Activated T-helper 17 cell treated with anti-CD3 and anti-CD28 coated beads, Interleukin-2, amount 50 U/mL, for 72 hours (primary cell): ENCODE results near the gene PRH1. TPM values are rescaled to one million over a fixed set of nuclear protein-coding genes. Genes with fewer than 3 reads are reported as not detected.

Experiments
- ATAC-seq: fragments of 150-1000 bp; cut with Tn5 transposase; replicated peaks from 2 replicates; pipeline ENCODE4 v1.10.0; 2021; ENCODE audit warnings: mild to moderate bottlenecking, moderate library complexity
- H3K27ac Mint-ChIP-seq: one replicate; pipeline ENCODE4 v1.8.0; 2022; ENCODE audit warnings: mixed read lengths
- H3K27me3 Mint-ChIP-seq: one replicate; pipeline ENCODE4 v1.8.0; 2022; ENCODE audit warnings: mixed read lengths
- H3K36me3 Mint-ChIP-seq: one replicate; pipeline ENCODE4 v1.8.0; 2022; ENCODE audit warnings: low read depth, mild to moderate bottlenecking, mixed read lengths
- H3K4me1 Mint-ChIP-seq: one replicate; pipeline ENCODE4 v1.8.0; 2022; ENCODE audit warnings: mixed read lengths
- H3K4me3 Mint-ChIP-seq: one replicate; pipeline ENCODE4 v1.8.0; 2022; ENCODE audit warnings: mild to moderate bottlenecking, mixed read lengths
- H3K9me3 Mint-ChIP-seq: one replicate; pipeline ENCODE4 v1.8.0; 2022; ENCODE audit warnings: mixed read lengths
- total RNA-seq, 2 donors: library from RNA; stranded (reverse); gene quantifications; one replicate each; pipeline ENCODE4 v1.2.3, GENCODE V29; 2022

The PRH1 gene
- total RNA-seq, 2 donors from 2014 or later, result 18.8 to 24.3 TPM

DNA sequence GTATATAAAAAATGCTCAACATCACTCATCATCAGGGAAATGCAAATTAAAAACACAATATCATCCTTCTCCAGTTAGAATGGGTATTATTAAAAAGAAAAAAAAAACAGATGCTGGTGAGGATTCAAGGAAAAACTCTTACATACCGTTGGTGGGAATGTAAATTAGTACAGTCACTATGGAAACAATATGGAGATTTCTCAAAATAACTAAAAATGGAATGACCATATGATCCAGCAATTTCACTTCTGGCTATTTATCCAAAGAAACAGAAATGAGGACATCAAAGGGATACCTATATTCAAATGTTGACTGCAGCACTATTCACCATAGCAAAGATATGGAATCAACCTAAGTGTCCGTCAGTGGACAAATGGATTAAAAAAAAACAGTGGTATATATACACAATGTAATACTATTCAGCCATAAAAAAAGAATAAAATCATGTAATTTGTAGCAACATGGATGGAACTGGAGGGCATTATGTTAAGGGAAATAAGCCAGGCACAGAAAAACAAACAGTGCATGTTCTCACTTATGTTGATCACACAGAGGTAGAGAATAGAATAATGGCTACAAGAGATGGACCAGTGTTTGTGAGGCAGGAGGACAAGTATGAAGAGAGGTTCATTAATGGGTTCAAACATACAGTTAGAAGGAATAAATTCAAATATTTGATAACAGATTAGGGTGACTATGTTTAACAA, 20.4 kb downstream of the PRH1 start:
- H3K4me1 Mint-ChIP-seq, result no peaks in the 10 kb centered on the region
- H3K36me3 Mint-ChIP-seq, result peaks cover 58% of the 10 kb centered on the region
- no peak overlapping the region for H3K27ac Mint-ChIP-seq
- H3K9me3 Mint-ChIP-seq, result peaks cover 21% of the 10 kb centered on the region
- no peak for ATAC-seq
- no peak overlapping the region for H3K4me3 Mint-ChIP-seq
- H3K27me3 Mint-ChIP-seq, result no peaks in the 10 kb centered on the region

DNA sequence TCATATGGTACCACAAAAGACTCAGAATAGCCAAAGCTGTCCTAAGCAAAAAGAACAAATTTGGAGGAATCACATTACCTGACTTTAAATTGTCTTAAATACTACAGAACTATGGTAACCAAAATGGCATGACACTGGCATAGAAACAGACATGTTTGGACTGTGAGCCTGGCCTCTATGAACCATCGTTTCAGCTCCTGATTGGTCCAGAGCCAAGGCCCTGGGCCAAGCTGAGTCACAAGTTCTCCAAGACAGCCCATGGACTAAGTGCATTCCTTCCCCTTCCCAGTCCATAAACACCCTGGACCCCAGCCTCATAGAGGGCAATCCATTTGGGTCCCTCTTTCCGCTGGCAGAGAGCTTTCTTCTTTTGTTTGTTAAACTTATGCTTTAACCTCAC, 22.7 kb downstream of the PRH1 start:
- H3K9me3 Mint-ChIP-seq, result peaks cover 25% of the 10 kb centered on the region
- no peaks in the 10 kb centered on the region for H3K27me3 Mint-ChIP-seq
- peaks cover 79% of the 10 kb centered on the region for H3K36me3 Mint-ChIP-seq
- no peak overlapping the region for H3K27ac Mint-ChIP-seq
- H3K4me1 Mint-ChIP-seq, result no peaks in the 10 kb centered on the region
- ATAC-seq, result no peak
- no peak overlapping the region for H3K4me3 Mint-ChIP-seq

DNA sequence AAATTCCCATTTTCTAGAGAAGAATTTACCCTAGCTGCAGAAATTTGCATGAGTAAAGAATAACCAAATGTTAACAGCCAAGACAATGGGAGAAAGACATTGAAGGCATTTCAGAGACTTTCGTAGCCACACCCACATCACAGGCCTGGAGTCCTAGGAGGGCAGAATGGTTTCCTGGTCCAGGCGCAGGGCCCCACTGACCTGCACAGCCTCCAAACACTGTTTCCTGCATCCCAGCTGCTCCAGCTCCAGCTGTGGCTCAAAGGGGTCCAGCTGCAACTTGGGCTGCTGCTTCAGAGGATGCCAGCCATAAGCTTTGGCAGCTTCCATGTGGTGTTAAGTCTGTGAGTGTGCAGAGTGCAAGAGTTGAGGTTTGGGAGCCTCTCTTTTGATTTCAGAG, 28.2 kb downstream of the PRH1 start:
- Mint-ChIP-seq H3K27ac (no peak overlapping the region), H3K36me3 (peaks cover 60% of the 10 kb centered on the region), H3K4me3 (no peak overlapping the region), H3K4me1 (peaks cover 22% of the 10 kb centered on the region), H3K27me3 (no peaks in the 10 kb centered on the region), H3K9me3 (peaks cover 11% of the 10 kb centered on the region)
- ATAC-seq, result no peak

DNA sequence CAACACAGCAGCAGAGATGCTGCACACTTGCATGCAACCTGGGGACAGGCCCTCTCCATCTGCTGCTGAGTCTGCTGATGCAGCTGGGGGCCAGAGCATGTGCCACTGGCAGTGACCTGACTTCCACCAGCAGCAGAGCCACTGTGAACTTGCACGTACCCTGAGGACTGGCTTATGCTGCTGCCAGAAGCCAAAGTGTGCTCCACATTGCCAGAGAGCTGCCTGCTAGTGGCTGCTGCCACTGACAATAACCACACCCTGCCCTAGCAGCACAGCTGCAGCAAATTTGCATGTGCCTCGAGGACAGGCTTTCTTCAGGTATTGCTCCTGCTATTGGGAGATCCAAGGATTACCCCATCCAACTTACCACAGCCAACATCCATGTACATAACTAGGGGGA, 30.3 kb downstream of the PRH1 start:
- H3K4me3 Mint-ChIP-seq, result no peak overlapping the region
- H3K27me3 Mint-ChIP-seq, result no peaks in the 10 kb centered on the region
- no peak for ATAC-seq
- no peak overlapping the region for H3K27ac Mint-ChIP-seq
- peaks cover 40% of the 10 kb centered on the region for H3K36me3 Mint-ChIP-seq
- H3K9me3 Mint-ChIP-seq, result peaks cover 5% of the 10 kb centered on the region
- peaks cover 28% of the 10 kb centered on the region for H3K4me1 Mint-ChIP-seq

DNA sequence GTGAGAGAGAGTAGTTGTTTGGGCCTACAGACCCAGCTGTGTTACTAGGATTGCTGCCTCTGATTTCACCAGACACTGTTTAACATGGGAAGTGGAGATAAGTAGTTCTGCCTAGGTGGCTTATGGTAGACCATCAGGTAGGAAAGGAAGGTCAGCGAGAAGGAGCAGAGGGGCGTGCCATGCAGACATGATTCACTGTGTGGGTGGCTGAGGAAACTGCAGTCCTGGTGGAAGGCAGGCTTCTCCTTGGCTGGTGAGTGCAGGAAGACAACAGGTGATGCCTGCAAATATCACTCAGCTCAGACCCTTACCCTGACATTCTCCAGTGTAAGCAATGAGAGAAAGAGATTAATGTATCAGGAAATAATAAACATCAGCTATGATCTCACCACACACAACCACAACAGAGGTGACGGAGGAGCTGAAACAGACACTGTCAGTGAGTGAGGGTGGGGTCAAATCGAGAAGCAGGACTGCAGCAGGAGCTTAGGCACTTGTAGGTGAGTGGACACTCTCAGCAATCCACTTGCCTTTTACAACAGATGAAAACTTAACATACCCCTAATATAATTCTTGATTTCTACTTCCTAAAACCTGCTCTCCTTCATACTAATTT, 32.7 kb downstream of the PRH1 start:
- peaks cover 28% of the 10 kb centered on the region for H3K4me1 Mint-ChIP-seq
- peak overlapping the region; percentile 71 for H3K27ac Mint-ChIP-seq
- H3K9me3 Mint-ChIP-seq, result no peaks in the 10 kb centered on the region
- no peaks in the 10 kb centered on the region for H3K27me3 Mint-ChIP-seq
- peaks cover 35% of the 10 kb centered on the region for H3K36me3 Mint-ChIP-seq
- peak; percentile 56 for ATAC-seq
- H3K4me3 Mint-ChIP-seq, result no peak overlapping the region

DNA sequence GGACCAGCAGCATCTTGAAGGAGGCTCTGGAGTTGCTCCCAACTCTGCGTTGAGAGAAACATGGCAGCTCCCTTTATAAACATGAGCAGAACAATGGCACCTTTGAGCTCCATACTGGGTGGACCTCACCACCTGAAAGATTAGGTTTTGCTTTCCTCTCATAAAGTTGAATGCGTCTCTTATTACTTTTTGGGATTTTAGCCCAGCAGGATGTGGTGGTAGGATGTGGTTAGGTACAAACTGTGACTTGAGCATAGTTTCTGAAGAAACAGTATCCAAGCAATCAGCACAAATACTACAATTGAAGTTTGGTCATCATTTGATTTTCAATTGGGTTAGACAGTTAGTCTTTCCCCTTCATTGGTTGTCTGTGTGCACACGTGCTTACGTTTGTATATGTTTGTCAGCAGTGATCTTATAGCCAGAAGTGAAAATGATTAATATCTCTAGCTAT, 34.6 kb downstream of the PRH1 start, which contains the start of gene PRR4:
Gene PRR4, minus strand, starts transcription at position 51 of the 454 bp plus-strand sequence. Its CDS starts 38 bp downstream, at position 13.
- ATAC-seq, result peak; percentile 67
- H3K9me3 Mint-ChIP-seq, result no peaks in the 10 kb centered on the region
- peaks cover 40% of the 10 kb centered on the region for H3K36me3 Mint-ChIP-seq
- no peaks in the 10 kb centered on the region for H3K27me3 Mint-ChIP-seq
- H3K27ac Mint-ChIP-seq, result peak within 1 kb of the TSS; percentile 71
- no peak within 1 kb of the TSS for H3K4me3 Mint-ChIP-seq
- peaks cover 28% of the 10 kb centered on the region for H3K4me1 Mint-ChIP-seq

DNA sequence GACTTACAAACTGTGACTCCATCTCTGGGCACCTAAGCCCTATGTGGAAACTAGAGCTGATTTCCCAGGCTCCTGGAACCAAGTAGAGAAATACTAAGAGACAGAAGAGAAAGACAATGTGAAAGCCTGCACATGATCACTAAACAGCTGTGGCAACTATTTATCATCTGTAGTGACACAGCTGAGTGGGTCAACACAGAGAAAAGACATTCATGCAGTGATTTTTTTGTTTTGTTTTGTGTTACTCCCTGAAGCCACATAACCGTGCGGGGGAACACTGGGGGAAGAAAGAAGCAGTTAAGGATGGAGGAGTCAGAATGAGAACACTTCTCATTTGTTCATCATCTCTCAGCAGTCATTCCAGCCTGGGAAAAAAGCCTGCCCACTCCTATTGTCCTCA, 36.3 kb downstream of the PRH1 start:
- Mint-ChIP-seq H3K27ac (peak overlapping the region; percentile 7), H3K36me3 (peaks cover 40% of the 10 kb centered on the region), H3K27me3 (no peaks in the 10 kb centered on the region), H3K4me1 (peaks cover 24% of the 10 kb centered on the region), H3K9me3 (no peaks in the 10 kb centered on the region), H3K4me3 (no peak overlapping the region)
- no peak for ATAC-seq

DNA sequence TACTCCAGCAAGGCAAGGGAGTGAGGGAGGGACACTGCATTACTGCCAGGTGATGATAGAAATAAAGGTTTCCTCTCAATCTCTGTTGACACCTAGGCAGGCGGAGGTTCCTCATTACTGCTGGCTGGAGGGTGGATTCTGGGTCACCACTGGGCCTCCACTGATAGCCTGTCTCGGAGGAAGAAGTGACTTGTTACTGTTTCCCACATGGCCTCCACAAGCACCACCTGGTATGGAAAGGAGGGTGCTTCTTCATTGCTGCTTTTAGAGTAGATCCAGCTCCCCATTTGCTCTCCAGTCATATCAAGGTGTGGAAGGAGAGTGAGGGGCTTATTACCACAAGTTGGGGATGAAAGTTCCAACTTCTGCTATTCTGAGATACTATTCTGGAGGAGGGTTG, 41.2 kb downstream of the PRH1 start:
- Mint-ChIP-seq H3K4me1 (no peaks in the 10 kb centered on the region), H3K36me3 (peaks cover 30% of the 10 kb centered on the region), H3K27me3 (no peaks in the 10 kb centered on the region), H3K27ac (no peak overlapping the region), H3K4me3 (no peak overlapping the region), H3K9me3 (no peaks in the 10 kb centered on the region)
- no peak for ATAC-seq

DNA sequence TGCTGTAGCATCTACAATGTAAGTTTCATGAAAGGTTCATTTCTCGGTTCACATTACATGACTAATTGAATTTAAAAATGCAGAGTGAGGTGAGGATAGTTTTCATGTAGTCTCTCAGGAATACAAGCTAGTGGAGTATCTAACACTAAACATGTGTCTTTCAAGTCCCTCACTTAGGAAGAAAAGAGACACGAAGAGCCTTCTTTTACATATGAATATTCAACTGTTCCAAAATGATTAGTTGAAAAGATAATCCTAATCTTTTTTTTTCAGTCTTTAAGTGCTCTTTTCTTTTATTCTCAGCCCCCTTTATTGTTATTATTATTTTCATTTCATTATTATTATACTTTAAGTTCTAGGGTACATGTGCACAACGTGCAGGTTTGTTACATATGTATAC, 45.6 kb downstream of the PRH1 start:
- no peaks in the 10 kb centered on the region for H3K4me1 Mint-ChIP-seq
- H3K36me3 Mint-ChIP-seq, result no peaks in the 10 kb centered on the region
- no peak for ATAC-seq
- H3K27ac Mint-ChIP-seq, result no peak overlapping the region
- H3K27me3 Mint-ChIP-seq, result no peaks in the 10 kb centered on the region
- H3K4me3 Mint-ChIP-seq, result no peak overlapping the region
- no peaks in the 10 kb centered on the region for H3K9me3 Mint-ChIP-seq

Other genes starting within 250 kb of the PRH1 start
- gene STYK1, start 210.2 kb downstream of the PRH1 start, total RNA-seq, result under 1 TPM in 1 of 2 donors, not detected in 1; 0.17 TPM
- gene YBX3, start 160.9 kb downstream of the PRH1 start, total RNA-seq, result 10 to 100 TPM; 23.7 to 81.0 TPM
- gene TAS2R7, start 81.6 kb downstream of the PRH1 start, total RNA-seq, result not detected
- not detected for gene TAS2R8, start 77.0 kb downstream of the PRH1 start, total RNA-seq
- gene TAS2R9, start 74.1 kb downstream of the PRH1 start, total RNA-seq, result not detected
- under 1 TPM; 0.48 to 0.69 TPM for gene TAS2R10, start 57.9 kb downstream of the PRH1 start, total RNA-seq
- gene PRR4, start 34.8 kb downstream of the PRH1 start, total RNA-seq, result 1 to 10 TPM; 2.4 to 3.6 TPM
- gene TAS2R13, start 25.3 kb upstream of the PRH1 start, total RNA-seq, result 1 to 10 TPM; 1.2 to 2.1 TPM
- not detected for gene PRH2, start 45.0 kb upstream of the PRH1 start, total RNA-seq
- gene TAS2R14, start 55.0 kb upstream of the PRH1 start, total RNA-seq, result 1 to 10 TPM; 2.4 to 3.7 TPM
- 1 to 10 TPM in 1 of 2 donors, under 1 TPM in 1; 0.84 to 1.7 TPM for gene TAS2R50, start 102.7 kb upstream of the PRH1 start, total RNA-seq
- gene TAS2R20, start 114.0 kb upstream of the PRH1 start, total RNA-seq, result 1 to 10 TPM; 1.9 to 4.4 TPM
- gene TAS2R19, start 138.4 kb upstream of the PRH1 start, total RNA-seq, result 1 to 10 TPM; 3.9 to 6.5 TPM
- 1 to 10 TPM; 2.1 to 8.0 TPM for gene TAS2R31, start 147.2 kb upstream of the PRH1 start, total RNA-seq
- 1 to 10 TPM; 1.8 to 3.1 TPM for gene TAS2R46, start 178.0 kb upstream of the PRH1 start, total RNA-seq
- gene TAS2R43, start 208.1 kb upstream of the PRH1 start, total RNA-seq, result 1 to 10 TPM; 1.9 TPM